Stimulated activated CD4-positive, alpha-beta T cell treated with anti-CD3 and anti-CD28 coated beads, Interleukin-1b, Interleukin-23, amount 100 ng/mL, for 4 hours (primary cell): ENCODE measurements around the gene TMEM116.

Experiments used
- DNase-seq, 2 donors: peaks; one replicate each; pipeline ENCODE4 v3.0.0-alpha.2; 2020; ENCODE audit warnings: low read depth in 2 of 2

TMEM116 gene

GRCh38 chr12:111894556-111894955 is 118.4 kb downstream of the TMEM116 start:
- no peak for DNase-seq

GRCh38 chr12:111893287-111893686 is 119.7 kb downstream of the TMEM116 start:
- no peak for DNase-seq

- no peak for DNase-seq
Observed at GRCh38 chr12:111887926-111888745, 124.8 kb downstream of the TMEM116 start.

- no peak for DNase-seq
Observed at GRCh38 chr12:111886662-111887545, 126.1 kb downstream of the TMEM116 start.

GRCh38 chr12:111881716-111882115 is 131.2 kb downstream of the TMEM116 start:
- DNase-seq = no peak
